AG04450 (cell line): Measurements from ENCODE around the gene CCL5. TPM values are rescaled to one million over a fixed set of nuclear protein-coding genes. Genes with fewer than 3 reads are reported as not detected.

Experiments used
- CTCF ChIA-PET: fragments of 300-600, 350-600 bp; formaldehyde crosslinking; extraction: SDS; loops from one replicate; lab custom pipeline; 2022; ENCODE audit warnings: antibody characterized with exemption, inconsistent platforms; lab: Charles Lee
- POLR2A ChIA-PET: fragments of 350-600 bp; formaldehyde crosslinking; extraction: SDS; loops from one replicate; lab custom pipeline; 2021; ENCODE audit warnings: antibody characterized with exemption, inconsistent platforms; lab: Yijun Ruan, JAX
- DNase-seq: peaks from one replicate; pipeline ENCODE4 v3.0.0-alpha.2; 2011; ENCODE audit warnings: low read depth, low spot score
- H3K27ac ChIP-seq: one replicate; pipeline ENCODE4 v1.5.1; 2012; ENCODE audit warnings: low read depth, low read length, control low read depth
- H3K27me3 ChIP-seq: one replicate; pipeline ENCODE4 v1.6.0; 2012; ENCODE audit warnings: low read length; ENCODE audit not compliant: control insufficient read depth, insufficient read depth
- H3K4me3 ChIP-seq: 2 replicates; pipeline ENCODE4 v1.5.1; 2011; ENCODE audit warnings: mild to moderate bottlenecking, low read depth, low read length, control low read depth
- H3K9me3 ChIP-seq: 2 replicates; pipeline ENCODE4 v1.5.1; 2012; ENCODE audit warnings: low read length; ENCODE audit not compliant: control insufficient read depth, insufficient read depth
- polyA plus RNA-seq: library from polyadenylated mRNA; depleted of rRNA; stranded (reverse); fragments of >200 nt; gene quantifications from 2 replicates; pipeline ENCODE4 v1.2.3, GENCODE V29; 2011
- TF ChIP-seq, protein P1 (sequence below): IDR thresholded peaks from 2 replicates; pipeline ENCODE4 v1.5.1; 2011; ENCODE audit warnings: low read depth, low read length, control low read depth, inconsistent platforms

Gene CCL5
- polyA plus RNA-seq, 1 experiment: not detected

DNA sequence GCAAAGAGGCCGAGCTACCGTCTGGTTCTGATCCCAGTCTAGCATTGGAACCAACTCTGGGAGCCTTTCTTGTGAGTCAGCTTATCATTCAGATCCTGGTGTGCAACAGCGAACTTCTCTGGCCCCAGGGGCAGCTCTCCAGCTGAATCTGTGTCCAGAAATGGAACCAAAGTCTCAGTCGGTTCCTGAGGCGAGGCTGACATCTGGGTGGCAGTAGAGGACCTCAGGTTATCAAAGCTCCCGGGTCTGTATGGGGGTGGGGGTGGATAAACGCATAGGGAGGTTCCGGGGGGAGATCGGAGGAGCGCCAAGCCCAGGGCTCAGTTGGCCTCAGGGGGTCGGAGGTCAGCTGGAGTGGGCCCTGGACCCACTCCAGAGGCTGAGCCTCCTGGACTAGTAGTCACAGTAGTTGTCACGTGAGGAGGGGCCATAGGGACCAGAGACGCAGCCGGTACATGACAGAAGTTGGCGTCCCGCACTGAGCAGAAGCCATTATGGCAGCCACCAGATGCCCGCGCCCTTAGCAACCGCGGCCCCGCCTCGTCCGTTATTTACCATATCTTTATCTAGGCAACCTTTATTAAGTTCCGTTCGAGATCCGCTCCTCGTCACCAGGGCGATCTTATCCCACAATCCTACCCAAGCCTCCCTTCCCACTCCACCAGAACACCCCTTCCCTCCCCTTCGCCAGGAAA lies 37.5 kb upstream of the CCL5 start:
- H3K9me3 ChIP-seq: no peaks in the 10 kb centered on the region; the same call in 1 of the 2 replicates
- ChIA-PET POLR2A (no interaction called here), CTCF (interaction anchor here (0.6 kb wide), 1 partner anchor 691 kb away, joined by 4 read pairs; no protein-coding TSS in a partner anchor)
- H3K27ac ChIP-seq: no peak overlapping the region
- H3K4me3 ChIP-seq: no peak overlapping the region
- no peak for DNase-seq
- H3K27me3 ChIP-seq: no peaks in the 10 kb centered on the region
- TF ChIP-seq, protein P1, sequence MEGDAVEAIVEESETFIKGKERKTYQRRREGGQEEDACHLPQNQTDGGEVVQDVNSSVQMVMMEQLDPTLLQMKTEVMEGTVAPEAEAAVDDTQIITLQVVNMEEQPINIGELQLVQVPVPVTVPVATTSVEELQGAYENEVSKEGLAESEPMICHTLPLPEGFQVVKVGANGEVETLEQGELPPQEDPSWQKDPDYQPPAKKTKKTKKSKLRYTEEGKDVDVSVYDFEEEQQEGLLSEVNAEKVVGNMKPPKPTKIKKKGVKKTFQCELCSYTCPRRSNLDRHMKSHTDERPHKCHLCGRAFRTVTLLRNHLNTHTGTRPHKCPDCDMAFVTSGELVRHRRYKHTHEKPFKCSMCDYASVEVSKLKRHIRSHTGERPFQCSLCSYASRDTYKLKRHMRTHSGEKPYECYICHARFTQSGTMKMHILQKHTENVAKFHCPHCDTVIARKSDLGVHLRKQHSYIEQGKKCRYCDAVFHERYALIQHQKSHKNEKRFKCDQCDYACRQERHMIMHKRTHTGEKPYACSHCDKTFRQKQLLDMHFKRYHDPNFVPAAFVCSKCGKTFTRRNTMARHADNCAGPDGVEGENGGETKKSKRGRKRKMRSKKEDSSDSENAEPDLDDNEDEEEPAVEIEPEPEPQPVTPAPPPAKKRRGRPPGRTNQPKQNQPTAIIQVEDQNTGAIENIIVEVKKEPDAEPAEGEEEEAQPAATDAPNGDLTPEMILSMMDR: no peak

DNA sequence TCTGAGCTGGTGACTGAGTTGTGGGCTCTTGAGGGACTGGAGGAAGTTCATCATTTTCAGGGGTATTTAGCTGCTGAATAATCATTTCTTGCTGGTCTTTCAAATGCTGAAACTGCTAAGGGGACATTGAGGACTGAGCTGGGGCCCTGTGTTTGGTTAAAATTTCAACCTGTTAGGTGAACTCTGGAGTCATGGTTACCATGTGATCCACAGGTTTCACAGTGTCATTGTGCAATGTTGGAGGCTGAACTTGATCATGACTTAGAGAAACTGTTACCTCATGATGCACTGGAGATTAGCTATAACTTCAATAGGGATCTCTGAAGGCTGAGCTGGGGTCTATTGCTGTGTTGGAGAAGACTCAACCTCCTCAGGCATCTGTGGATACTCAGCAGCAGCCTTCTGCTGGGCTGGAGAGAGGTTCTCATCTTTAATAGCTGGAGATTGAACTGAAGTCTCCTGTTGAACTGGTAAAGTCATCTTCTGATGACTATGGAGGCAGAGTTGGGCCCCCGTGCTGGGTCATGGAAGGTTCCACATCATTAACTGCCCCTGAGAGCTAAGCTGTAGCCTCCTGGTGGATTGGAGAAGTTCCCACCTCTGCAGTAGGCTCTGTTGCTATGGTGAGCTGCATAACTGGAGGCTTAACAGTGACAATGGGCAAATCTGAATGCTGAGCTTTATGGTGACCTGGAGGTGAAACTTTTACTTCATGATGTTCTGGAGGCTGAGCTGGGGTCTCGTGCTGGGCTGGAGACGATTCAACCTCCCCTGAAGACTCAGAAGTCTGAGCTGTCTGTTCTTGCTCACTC lies 35.2 kb upstream of the CCL5 start:
- no peak for DNase-seq

DNA sequence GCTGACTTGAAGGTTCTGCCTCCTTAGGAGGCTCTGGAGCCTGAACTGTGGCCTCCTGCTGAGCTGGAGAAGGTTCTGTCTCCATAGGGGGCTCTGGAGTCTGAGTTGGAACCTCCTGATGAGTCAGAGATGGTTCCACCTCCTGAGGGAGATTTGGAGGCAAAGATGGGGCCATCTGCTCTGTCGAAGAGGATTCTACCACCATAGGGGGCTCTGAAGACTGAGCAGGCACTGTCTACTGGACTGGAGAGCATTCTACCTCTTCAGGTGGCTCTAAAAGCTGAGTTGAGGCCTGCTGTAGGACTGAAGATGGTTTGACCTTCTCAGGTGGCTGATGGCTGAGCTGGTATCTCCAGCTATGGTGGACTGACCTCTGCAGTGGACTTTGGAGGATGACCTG lies 34.2 kb upstream of the CCL5 start:
- no peak overlapping the region for H3K27ac ChIP-seq
- no peak for DNase-seq
- H3K4me3 ChIP-seq: no peak overlapping the region
- no peaks in the 10 kb centered on the region for H3K27me3 ChIP-seq
- H3K9me3 ChIP-seq: no peaks in the 10 kb centered on the region; the same call in 1 of the 2 replicates
- ChIA-PET POLR2A (no interaction called here), CTCF (no interaction called here)
- TF ChIP-seq, protein P1: no peak

More for the DNA sequence above, 35.2 kb upstream of the CCL5 start:
- no peak overlapping the region for H3K27ac ChIP-seq
- TF ChIP-seq, protein P1: no peak
- H3K27me3 ChIP-seq: no peaks in the 10 kb centered on the region
- POLR2A ChIA-PET: no interaction called here
- H3K9me3 ChIP-seq: no peaks in the 10 kb centered on the region; the same call in 1 of the 2 replicates
- CTCF ChIA-PET: no interaction called here
- no peak overlapping the region for H3K4me3 ChIP-seq

DNA sequence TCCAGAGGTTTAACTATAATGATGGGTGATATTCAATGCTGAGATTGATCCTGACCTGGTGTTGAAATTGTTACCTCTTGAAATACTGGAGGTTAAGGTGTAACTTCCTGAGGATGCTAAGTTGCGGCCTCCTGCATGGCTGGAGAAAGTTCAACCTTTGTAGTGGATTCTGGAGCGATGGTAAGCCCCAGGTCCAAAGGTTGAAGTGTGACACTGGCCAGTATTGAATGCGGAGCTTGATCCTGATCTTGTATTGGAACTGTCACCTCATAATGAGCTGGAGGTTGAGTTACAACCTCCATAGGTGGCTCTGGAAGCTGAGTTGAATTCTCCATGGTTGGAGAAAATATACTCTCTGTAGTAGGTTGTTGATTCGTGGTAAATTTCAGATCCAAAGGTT lies 33.4 kb upstream of the CCL5 start:
- TF ChIP-seq, protein P1: no peak
- Histone ChIP-seq H3K4me3 (no peak overlapping the region), H3K27me3 (no peaks in the 10 kb centered on the region), H3K27ac (no peak overlapping the region), H3K9me3 (no peaks in the 10 kb centered on the region; the same call in 1 of the 2 replicates)
- ChIA-PET CTCF (no interaction called here), POLR2A (no interaction called here)
- no peak for DNase-seq

DNA sequence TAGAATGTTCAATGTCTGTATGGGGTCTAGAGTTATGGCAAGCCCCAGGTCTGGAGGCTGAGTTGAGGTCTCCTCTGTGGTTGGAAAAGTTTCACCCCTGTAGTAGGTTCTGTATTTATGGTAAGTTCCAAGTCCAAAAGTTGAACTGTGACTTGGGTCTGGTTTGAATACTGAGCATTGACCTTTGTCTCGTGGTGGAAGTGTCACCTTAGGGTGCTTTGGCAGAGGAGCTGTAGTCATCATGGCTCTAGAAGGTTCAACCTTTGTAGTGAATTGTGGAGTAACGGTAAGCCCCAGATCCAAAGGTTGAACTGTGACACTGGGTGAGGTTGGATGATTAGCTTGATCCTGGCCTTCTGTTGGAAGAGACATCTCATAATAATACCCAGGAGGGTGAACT lies 32.8 kb upstream of the CCL5 start:
- Histone ChIP-seq H3K9me3 (no peaks in the 10 kb centered on the region; the same call in 1 of the 2 replicates), H3K4me3 (no peak overlapping the region), H3K27me3 (peaks cover 2% of the 10 kb centered on the region), H3K27ac (no peak overlapping the region)
- TF ChIP-seq, protein P1: no peak
- CTCF ChIA-PET: no interaction called here
- POLR2A ChIA-PET: no interaction called here
- no peak for DNase-seq
